Hepatocyte (in vitro differentiated cells): ENCODE results near the gene DKK3.

ENCODE experiments used
- EZH2 ChIP-seq: fragments of 200-600 bp; sonication (generic); IDR thresholded peaks from 2 replicates; pipeline ENCODE4 v1.6.1; 2016; ENCODE audit warnings: antibody characterized with exemption, mild to moderate bottlenecking, borderline replicate concordance
- TF ChIP-seq, protein P1 (sequence below): fragments of 200-600 bp; sonication (generic); IDR thresholded peaks from 2 replicates; pipeline ENCODE4 v1.5.1; 2016; ENCODE audit warnings: antibody characterized with exemption, mild to moderate bottlenecking; ENCODE audit not compliant: poor library complexity

DNA sequence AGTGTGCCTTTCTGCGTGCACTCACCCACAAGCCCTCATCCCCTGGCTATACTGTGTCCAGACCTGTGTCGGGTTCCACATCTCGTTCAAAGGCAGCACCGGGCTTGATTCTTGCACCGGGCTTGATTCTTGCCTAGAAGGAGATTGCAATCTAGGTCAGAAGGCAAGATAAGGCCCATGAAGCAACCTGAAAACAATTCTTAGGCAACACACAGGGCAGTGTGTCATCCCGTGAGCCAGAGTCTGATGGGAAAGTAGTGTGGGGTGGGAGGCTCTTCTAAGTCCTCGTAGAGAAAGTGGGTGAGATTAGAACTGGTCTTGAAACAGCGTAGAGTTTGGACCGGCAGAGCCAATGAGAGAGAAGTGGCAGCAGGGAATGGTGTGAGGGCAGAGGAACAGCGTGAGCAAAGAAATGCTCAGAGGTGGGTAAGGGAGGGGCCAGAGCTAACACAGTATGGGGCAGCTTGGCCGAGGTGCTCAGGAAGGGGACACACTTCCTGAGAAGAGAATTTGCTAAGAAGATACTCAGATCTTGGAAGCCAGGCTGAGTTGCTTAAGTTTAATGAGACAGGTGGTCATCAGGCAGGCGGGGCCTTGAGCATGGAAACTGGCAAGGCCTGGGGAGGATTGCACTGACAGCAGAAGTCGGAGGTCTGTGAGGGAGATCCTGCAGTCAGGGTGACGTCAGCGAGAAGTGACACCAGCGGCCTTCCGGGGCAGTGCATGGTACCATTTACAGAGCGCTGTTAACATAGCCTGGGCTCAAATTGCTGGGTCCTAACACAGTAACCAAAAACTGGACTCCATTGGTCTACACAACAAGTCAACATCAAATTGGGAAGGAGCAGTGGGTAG lies 40.7 kb upstream of the DKK3 start:
- TF ChIP-seq, protein P1, sequence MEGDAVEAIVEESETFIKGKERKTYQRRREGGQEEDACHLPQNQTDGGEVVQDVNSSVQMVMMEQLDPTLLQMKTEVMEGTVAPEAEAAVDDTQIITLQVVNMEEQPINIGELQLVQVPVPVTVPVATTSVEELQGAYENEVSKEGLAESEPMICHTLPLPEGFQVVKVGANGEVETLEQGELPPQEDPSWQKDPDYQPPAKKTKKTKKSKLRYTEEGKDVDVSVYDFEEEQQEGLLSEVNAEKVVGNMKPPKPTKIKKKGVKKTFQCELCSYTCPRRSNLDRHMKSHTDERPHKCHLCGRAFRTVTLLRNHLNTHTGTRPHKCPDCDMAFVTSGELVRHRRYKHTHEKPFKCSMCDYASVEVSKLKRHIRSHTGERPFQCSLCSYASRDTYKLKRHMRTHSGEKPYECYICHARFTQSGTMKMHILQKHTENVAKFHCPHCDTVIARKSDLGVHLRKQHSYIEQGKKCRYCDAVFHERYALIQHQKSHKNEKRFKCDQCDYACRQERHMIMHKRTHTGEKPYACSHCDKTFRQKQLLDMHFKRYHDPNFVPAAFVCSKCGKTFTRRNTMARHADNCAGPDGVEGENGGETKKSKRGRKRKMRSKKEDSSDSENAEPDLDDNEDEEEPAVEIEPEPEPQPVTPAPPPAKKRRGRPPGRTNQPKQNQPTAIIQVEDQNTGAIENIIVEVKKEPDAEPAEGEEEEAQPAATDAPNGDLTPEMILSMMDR, result no peak
- no peak for TF ChIP-seq EZH2
